Measurements from ENCODE around the gene MTR. TPM values are rescaled to one million over a fixed set of nuclear protein-coding genes. Genes with fewer than 3 reads are reported as not detected.

The MTR gene
- total RNA-seq, 2 experiments from 2014 or later: 22.3 to 63.8 TPM

DNA sequence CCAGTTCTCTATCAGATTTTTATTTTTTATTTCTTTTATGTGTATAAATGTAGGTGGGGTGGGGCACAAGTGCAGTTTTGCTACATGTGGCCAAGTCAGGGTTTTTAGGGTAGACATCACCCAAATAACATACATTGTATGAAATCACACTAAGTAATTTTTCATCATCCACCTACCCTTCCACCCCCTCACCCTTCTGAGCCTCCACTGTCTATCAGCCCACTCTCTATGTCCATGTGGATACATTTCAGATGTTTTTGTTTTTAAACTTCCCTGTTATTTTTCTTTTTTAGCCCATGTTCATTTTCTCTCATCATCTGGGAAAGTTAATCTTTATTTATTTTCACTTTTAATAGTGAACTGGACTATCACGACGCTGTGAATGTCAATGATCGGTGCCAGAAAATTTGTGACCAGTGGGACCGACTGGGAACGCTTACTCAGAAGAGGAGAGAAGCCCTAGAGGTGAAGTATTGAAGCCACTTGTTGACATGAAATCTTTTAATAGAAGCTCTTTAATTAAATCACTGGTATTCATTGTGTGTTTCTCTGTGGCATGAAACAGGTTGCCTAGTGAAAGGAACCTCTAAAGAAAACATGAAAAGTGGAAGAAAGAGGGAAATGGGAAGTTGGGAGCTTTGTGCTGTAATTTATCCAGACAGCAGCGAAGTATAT, 47.6 kb upstream of the MTR start:
- ChIA-PET CTCF (ENCODE audit: unreplicated experiment) (no interaction called here), POLR2A (no interaction called here)
- Histone ChIP-seq H3K36me3 (ENCODE audit: insufficient read depth, low read length) (no peaks in the 10 kb centered on the region), H2AFZ (ENCODE audit: low read length) (no peak overlapping the region), H3K9me2 (ENCODE audit: insufficient read depth, low read length) (no peaks in the 10 kb centered on the region), H3K79me2 (ENCODE audit: insufficient read depth, low read depth, low read length) (no peaks in the 10 kb centered on the region), H3K9me3 (ENCODE audit: low read length) (no peaks in the 10 kb centered on the region), H3K4me3 (ENCODE audit: low read depth, low read length, poor library complexity, severe bottlenecking) (no peak overlapping the region), H3K27ac (ENCODE audit: low read depth, low read length, poor library complexity, severe bottlenecking) (no peak overlapping the region), H4K20me1 (ENCODE audit: insufficient read depth, low read length) (no peaks in the 10 kb centered on the region), H3K4me1 (ENCODE audit: insufficient read depth, low read length, poor library complexity, severe bottlenecking) (no peaks in the 10 kb centered on the region), H3K4me2 (ENCODE audit: low read length) (no peak overlapping the region)
- no peak for DNase-seq (ENCODE audit: low spot score)
- no TSS peak for BruUV-seq (replicated peaks)
- intact Hi-C loops (cut with micrococcal nuclease; ENCODE audit: unreplicated experiment): no loop called here
- TF ChIP-seq, protein P1, sequence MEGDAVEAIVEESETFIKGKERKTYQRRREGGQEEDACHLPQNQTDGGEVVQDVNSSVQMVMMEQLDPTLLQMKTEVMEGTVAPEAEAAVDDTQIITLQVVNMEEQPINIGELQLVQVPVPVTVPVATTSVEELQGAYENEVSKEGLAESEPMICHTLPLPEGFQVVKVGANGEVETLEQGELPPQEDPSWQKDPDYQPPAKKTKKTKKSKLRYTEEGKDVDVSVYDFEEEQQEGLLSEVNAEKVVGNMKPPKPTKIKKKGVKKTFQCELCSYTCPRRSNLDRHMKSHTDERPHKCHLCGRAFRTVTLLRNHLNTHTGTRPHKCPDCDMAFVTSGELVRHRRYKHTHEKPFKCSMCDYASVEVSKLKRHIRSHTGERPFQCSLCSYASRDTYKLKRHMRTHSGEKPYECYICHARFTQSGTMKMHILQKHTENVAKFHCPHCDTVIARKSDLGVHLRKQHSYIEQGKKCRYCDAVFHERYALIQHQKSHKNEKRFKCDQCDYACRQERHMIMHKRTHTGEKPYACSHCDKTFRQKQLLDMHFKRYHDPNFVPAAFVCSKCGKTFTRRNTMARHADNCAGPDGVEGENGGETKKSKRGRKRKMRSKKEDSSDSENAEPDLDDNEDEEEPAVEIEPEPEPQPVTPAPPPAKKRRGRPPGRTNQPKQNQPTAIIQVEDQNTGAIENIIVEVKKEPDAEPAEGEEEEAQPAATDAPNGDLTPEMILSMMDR (conservative IDR thresholded peaks at IDR 0.05; ENCODE audit: low read length): no peak
- no peak for TF ChIP-seq EZH2phosphoT487 (IDR thresholded peaks at IDR 0.05; ENCODE audit: borderline replicate concordance, low read depth, low read length)

- intact Hi-C loops (cut with micrococcal nuclease; ENCODE audit: unreplicated experiment): no loop called here
- CTCF ChIA-PET (ENCODE audit: unreplicated experiment): no interaction called here
- no peaks in the 10 kb centered on the region for H4K20me1 ChIP-seq (ENCODE audit: insufficient read depth, low read length)
- no peak overlapping the region for H3K4me2 ChIP-seq (ENCODE audit: low read length)
- H3K9me2 ChIP-seq (ENCODE audit: insufficient read depth, low read length): no peaks in the 10 kb centered on the region
- no peak for TF ChIP-seq EZH2phosphoT487 (IDR thresholded peaks at IDR 0.05; ENCODE audit: borderline replicate concordance, low read depth, low read length)
- TF ChIP-seq, protein P1 (conservative IDR thresholded peaks at IDR 0.05; ENCODE audit: low read length): peak; percentile 38; the same call in 1 of the 2 replicates
- peak; percentile 4 for DNase-seq (ENCODE audit: low spot score)
- H3K4me3 ChIP-seq (ENCODE audit: low read depth, low read length, poor library complexity, severe bottlenecking): no peak overlapping the region
- BruUV-seq (replicated peaks): no TSS peak
- no peaks in the 10 kb centered on the region for H3K4me1 ChIP-seq (ENCODE audit: insufficient read depth, low read length, poor library complexity, severe bottlenecking)
- H3K79me2 ChIP-seq (ENCODE audit: insufficient read depth, low read depth, low read length): no peaks in the 10 kb centered on the region
- H3K27ac ChIP-seq (ENCODE audit: low read depth, low read length, poor library complexity, severe bottlenecking): no peak overlapping the region
- H3K9me3 ChIP-seq (ENCODE audit: low read length): no peaks in the 10 kb centered on the region
- no peak overlapping the region for H2AFZ ChIP-seq (ENCODE audit: low read length)
- POLR2A ChIA-PET: no interaction called here
- H3K36me3 ChIP-seq (ENCODE audit: insufficient read depth, low read length): no peaks in the 10 kb centered on the region
These were observed 46.7 kb upstream of the MTR start for GRCh38 chr1:236748268-236748870.

DNA sequence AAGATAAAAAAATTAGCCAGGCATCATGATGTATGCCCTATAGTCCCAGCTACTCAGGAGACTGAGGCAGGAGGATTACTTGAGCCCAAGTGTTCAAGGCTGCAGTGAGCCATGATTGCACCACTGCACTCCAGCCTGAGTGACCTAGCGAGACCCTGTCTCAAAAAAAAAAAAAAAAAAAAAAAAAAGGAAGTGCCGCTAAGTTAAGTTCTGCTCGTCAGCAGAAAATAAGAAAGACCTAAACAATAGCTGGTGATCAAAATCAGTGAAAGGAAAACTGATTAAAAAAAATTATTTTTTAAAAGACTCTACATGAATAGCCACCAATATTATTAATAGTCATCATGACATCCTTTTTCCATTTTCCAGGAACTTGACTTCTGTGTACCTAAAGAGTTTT, 44.2 kb upstream of the MTR start:
- H3K4me3 ChIP-seq (ENCODE audit: low read depth, low read length, poor library complexity, severe bottlenecking): no peak overlapping the region
- H2AFZ ChIP-seq (ENCODE audit: low read length): no peak overlapping the region
- POLR2A ChIA-PET: interaction anchor here (0.7 kb wide), 1 partner anchor 23 kb away, joined by 4 read pairs; no protein-coding TSS in a partner anchor

More for the DNA sequence above, 44.2 kb upstream of the MTR start:
- no peaks in the 10 kb centered on the region for H3K79me2 ChIP-seq (ENCODE audit: insufficient read depth, low read depth, low read length)
- no TSS peak for BruUV-seq (replicated peaks)
- H3K27ac ChIP-seq (ENCODE audit: low read depth, low read length, poor library complexity, severe bottlenecking): no peak overlapping the region
- H3K36me3 ChIP-seq (ENCODE audit: insufficient read depth, low read length): no peaks in the 10 kb centered on the region
- intact Hi-C loops (cut with micrococcal nuclease; ENCODE audit: unreplicated experiment): loop anchor here (10.0 kb wide), 2 partner anchors 374 to 814 kb away; no protein-coding TSS in a partner anchor
- H3K9me2 ChIP-seq (ENCODE audit: insufficient read depth, low read length): no peaks in the 10 kb centered on the region
- no peak overlapping the region for H3K4me2 ChIP-seq (ENCODE audit: low read length)
- no peaks in the 10 kb centered on the region for H3K4me1 ChIP-seq (ENCODE audit: insufficient read depth, low read length, poor library complexity, severe bottlenecking)
- TF ChIP-seq, protein P1 (conservative IDR thresholded peaks at IDR 0.05; ENCODE audit: low read length): no peak
- no peak for TF ChIP-seq EZH2phosphoT487 (IDR thresholded peaks at IDR 0.05; ENCODE audit: borderline replicate concordance, low read depth, low read length)
- CTCF ChIA-PET (ENCODE audit: unreplicated experiment): no interaction called here
- DNase-seq (ENCODE audit: low spot score): no peak
- H3K9me3 ChIP-seq (ENCODE audit: low read length): no peaks in the 10 kb centered on the region
- no peaks in the 10 kb centered on the region for H4K20me1 ChIP-seq (ENCODE audit: insufficient read depth, low read length)

Measured in OCI-LY7 (cell line).